Raji (cell line): ENCODE data around the gene GGA1.

Experiments
- POLR2A ChIP-seq: IDR thresholded peaks from 2 replicates; pipeline ENCODE4 v1.6.1; 2011; ENCODE audit warnings: low read depth, low read length, control low read depth; ENCODE audit not compliant: insufficient read depth

The GGA1 gene

GRCh38 chr22:37608477-37609239 lies at the start of gene GGA1:
Gene GGA1, plus strand, starts transcription at chr22:37608834. Its CDS starts 27 bp downstream, at chr22:37608861.
- peak; percentile 54 for TF ChIP-seq POLR2A

GRCh38 chr22:37559521-37559900 lies 49.1 kb upstream of the GGA1 start:
- no peak for TF ChIP-seq POLR2A

- no peak for TF ChIP-seq POLR2A
These were observed 48.6 kb upstream of the GGA1 start, which contains the start of gene CDC42EP1 for GRCh38 chr22:37559901-37560607. Gene CDC42EP1, plus strand, starts transcription at chr22:37560480. Its CDS starts 5,870 bp downstream, at chr22:37566350.

GRCh38 chr22:37560608-37561211 lies 47.9 kb upstream of the GGA1 start:
- no peak for TF ChIP-seq POLR2A

GRCh38 chr22:37561212-37562048 lies 47.2 kb upstream of the GGA1 start:
- no peak for TF ChIP-seq POLR2A

GRCh38 chr22:37562049-37562875 lies 46.4 kb upstream of the GGA1 start:
- TF ChIP-seq POLR2A, result no peak

GRCh38 chr22:37563153-37564081 lies 45.2 kb upstream of the GGA1 start:
- no peak for TF ChIP-seq POLR2A

- TF ChIP-seq POLR2A, result no peak
These were observed 44.4 kb upstream of the GGA1 start for GRCh38 chr22:37564111-37564711.

- TF ChIP-seq POLR2A, result no peak
These were observed 42.8 kb upstream of the GGA1 start for GRCh38 chr22:37565830-37566229.

- TF ChIP-seq POLR2A, result no peak
These were observed 42.3 kb upstream of the GGA1 start for GRCh38 chr22:37566329-37566837.

- no peak for TF ChIP-seq POLR2A
These were observed 41.5 kb upstream of the GGA1 start for GRCh38 chr22:37566903-37567798.

- TF ChIP-seq POLR2A, result no peak
These were observed 40.6 kb upstream of the GGA1 start for GRCh38 chr22:37568012-37568411.
